HFFc6 (cell line): ENCODE measurements around the gene MGP. TPM values are rescaled to one million over a fixed set of nuclear protein-coding genes. Genes with fewer than 3 reads are reported as not detected.

ENCODE experiments used
- DNase-seq: peaks from one replicate; pipeline ENCODE4 v3.0.0-alpha.2; 2018
- H3K27ac Mint-ChIP-seq: 2 replicates; pipeline ENCODE4 v1.8.0; 2020; ENCODE audit warnings: mild to moderate bottlenecking, mixed read lengths
- H3K27me3 Mint-ChIP-seq: 2 replicates; pipeline ENCODE4 v1.8.0; 2021; ENCODE audit warnings: mild to moderate bottlenecking, moderate library complexity, mixed read lengths; ENCODE audit not compliant: insufficient read depth
- H3K36me3 Mint-ChIP-seq: 2 replicates; pipeline ENCODE4 v1.8.0; 2021; ENCODE audit warnings: low read depth, mixed read lengths
- H3K4me1 Mint-ChIP-seq: 2 replicates; pipeline ENCODE4 v1.8.0; 2020; ENCODE audit warnings: low read depth, mixed read lengths
- H3K4me3 Mint-ChIP-seq: 2 replicates; pipeline ENCODE4 v1.8.0; 2020; ENCODE audit warnings: mild to moderate bottlenecking, moderate library complexity, mixed read lengths
- H3K9me3 Mint-ChIP-seq: 2 replicates; pipeline ENCODE4 v1.8.0; 2020; ENCODE audit warnings: mild to moderate bottlenecking, mixed read lengths
- total RNA-seq, 6 experiments: library from RNA; stranded (reverse); fragmentation: NEBNext Ultra II Directional; extraction: Animal tissue kit (Norgen Biotek cat#: 25700); gene quantifications; 2 replicates in 1 of 6; 3 replicates in 5 of 6; pipeline ENCODE4 v1.2.3, GENCODE V29; 2021
- TF ChIP-seq, protein P1 (sequence below): fragments of 200-600 bp; sonication (generic); IDR thresholded peaks from 2 replicates; pipeline ENCODE4 v1.5.0; 2021; ENCODE audit warnings: antibody characterized with exemption, mild to moderate bottlenecking

The MGP gene
- total RNA-seq, 6 experiments from 2014 or later, result 0.46 to 0.60 TPM; not detected in 4

- Mint-ChIP-seq H3K4me1 (no peaks in the 10 kb centered on the region), H3K9me3 (peaks cover 16% of the 10 kb centered on the region; the same call in 1 of the 2 replicates), H3K27ac (no peak overlapping the region), H3K27me3 (peaks cover 6% of the 10 kb centered on the region), H3K36me3 (no peaks in the 10 kb centered on the region), H3K4me3 (no peak overlapping the region)
- TF ChIP-seq, protein P1, sequence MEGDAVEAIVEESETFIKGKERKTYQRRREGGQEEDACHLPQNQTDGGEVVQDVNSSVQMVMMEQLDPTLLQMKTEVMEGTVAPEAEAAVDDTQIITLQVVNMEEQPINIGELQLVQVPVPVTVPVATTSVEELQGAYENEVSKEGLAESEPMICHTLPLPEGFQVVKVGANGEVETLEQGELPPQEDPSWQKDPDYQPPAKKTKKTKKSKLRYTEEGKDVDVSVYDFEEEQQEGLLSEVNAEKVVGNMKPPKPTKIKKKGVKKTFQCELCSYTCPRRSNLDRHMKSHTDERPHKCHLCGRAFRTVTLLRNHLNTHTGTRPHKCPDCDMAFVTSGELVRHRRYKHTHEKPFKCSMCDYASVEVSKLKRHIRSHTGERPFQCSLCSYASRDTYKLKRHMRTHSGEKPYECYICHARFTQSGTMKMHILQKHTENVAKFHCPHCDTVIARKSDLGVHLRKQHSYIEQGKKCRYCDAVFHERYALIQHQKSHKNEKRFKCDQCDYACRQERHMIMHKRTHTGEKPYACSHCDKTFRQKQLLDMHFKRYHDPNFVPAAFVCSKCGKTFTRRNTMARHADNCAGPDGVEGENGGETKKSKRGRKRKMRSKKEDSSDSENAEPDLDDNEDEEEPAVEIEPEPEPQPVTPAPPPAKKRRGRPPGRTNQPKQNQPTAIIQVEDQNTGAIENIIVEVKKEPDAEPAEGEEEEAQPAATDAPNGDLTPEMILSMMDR, result no peak
- no peak for DNase-seq
Measured at GRCh38 chr12:14860490-14860889, 25.2 kb downstream of the MGP start.

- no peak for DNase-seq
- H3K4me3 Mint-ChIP-seq, result no peak overlapping the region
- TF ChIP-seq, protein P1, result no peak
- no peaks in the 10 kb centered on the region for H3K36me3 Mint-ChIP-seq
- no peak overlapping the region for H3K27ac Mint-ChIP-seq
- H3K9me3 Mint-ChIP-seq, result peaks cover 16% of the 10 kb centered on the region; the same call in 1 of the 2 replicates
- H3K27me3 Mint-ChIP-seq, result peaks cover 2% of the 10 kb centered on the region; the same call in 1 of the 2 replicates
- H3K4me1 Mint-ChIP-seq, result peaks cover 10% of the 10 kb centered on the region
Measured at GRCh38 chr12:14858513-14858912, 27.1 kb downstream of the MGP start.

GRCh38 chr12:14854586-14855183 lies 31.0 kb downstream of the MGP start:
- peak; percentile 27 for DNase-seq
- TF ChIP-seq, protein P1, result no peak
- Mint-ChIP-seq H3K36me3 (no peaks in the 10 kb centered on the region), H3K27me3 (peaks cover 11% of the 10 kb centered on the region), H3K9me3 (peaks cover 6% of the 10 kb centered on the region; the same call in 1 of the 2 replicates), H3K4me3 (no peak overlapping the region), H3K4me1 (peaks cover 12% of the 10 kb centered on the region), H3K27ac (no peak overlapping the region)

DNA sequence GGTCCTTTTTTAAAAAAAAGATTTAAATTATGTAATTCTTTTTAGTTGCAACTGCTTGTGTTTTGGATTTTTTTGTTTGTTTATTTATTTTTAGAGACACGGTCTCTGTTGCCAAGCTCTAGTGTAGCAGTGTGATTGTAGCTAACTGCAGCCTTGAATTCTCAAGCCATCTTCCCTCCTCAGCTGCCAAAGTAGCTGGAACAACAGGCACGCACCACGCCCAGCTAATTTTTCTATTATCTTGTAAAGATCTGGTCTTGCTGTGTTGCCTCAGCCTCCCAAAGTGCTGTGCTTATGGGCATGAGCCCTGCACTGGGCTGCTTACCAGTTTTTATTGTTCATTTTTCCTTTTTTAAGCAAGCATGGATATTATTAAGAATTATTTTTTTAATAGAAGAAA lies 31.7 kb downstream of the MGP start:
- Mint-ChIP-seq H3K27me3 (peaks cover 11% of the 10 kb centered on the region), H3K9me3 (peaks cover 4% of the 10 kb centered on the region; the same call in 1 of the 2 replicates), H3K4me1 (peaks cover 18% of the 10 kb centered on the region), H3K36me3 (no peaks in the 10 kb centered on the region), H3K4me3 (no peak overlapping the region), H3K27ac (no peak overlapping the region)
- TF ChIP-seq, protein P1, result no peak
- no peak for DNase-seq

- peaks cover 4% of the 10 kb centered on the region; the same call in 1 of the 2 replicates for H3K9me3 Mint-ChIP-seq
- no peak for DNase-seq
- no peak overlapping the region for H3K27ac Mint-ChIP-seq
- peaks cover 11% of the 10 kb centered on the region for H3K27me3 Mint-ChIP-seq
- H3K36me3 Mint-ChIP-seq, result no peaks in the 10 kb centered on the region
- peaks cover 18% of the 10 kb centered on the region for H3K4me1 Mint-ChIP-seq
- TF ChIP-seq, protein P1, result no peak
- H3K4me3 Mint-ChIP-seq, result no peak overlapping the region
Measured at GRCh38 chr12:14852880-14853279, 32.8 kb downstream of the MGP start.
